ENCODE results near the gene PSORS1C1. TPM values are rescaled to one million over a fixed set of nuclear protein-coding genes. Genes with fewer than 3 reads are reported as not detected.
A peak's percentile ranks its signal among the peaks of the same experiment; 100 is the strongest.

PSORS1C1 gene
- polyA plus RNA-seq, 1 of the 3 experiments (the other 2 are of a cell fraction) = 3.1 TPM

DNA sequence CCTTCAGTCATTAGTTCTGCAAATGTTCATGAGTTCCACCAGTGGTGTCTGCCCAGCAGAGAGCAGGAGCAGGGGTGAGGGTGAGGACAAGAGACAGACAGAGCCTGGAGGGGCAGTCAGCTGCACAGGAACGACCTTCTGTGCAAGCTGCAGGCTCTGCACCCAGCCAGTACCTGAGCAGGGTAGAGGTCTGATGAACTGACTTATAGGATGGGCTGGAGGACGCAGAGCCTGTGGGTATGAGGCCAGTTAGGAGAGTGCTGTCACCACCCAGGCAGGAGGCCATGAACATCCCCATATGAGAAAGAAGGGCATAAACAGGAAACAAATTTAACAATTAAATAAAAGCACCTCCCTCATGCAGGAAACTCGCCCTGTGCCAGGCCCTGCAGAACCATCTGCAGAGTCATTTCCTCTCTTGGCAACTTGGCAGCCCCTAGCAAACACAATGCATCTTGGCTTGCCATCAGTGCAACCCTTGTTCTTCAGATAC, 20.2 kb upstream of the PSORS1C1 start:
- no peak for DNase-seq
- POLR2A ChIA-PET = interaction anchor here (0.5 to 0.6 kb wide), 2 partner anchors 11 to 414 kb away, joined by 3 to 6 read pairs; no protein-coding TSS in a partner anchor
- Histone ChIP-seq H4K20me1 (ENCODE audit: insufficient read depth) (no peaks in the 10 kb centered on the region), H3F3A (replicated peaks; ENCODE audit: insufficient read depth) (peaks cover 16% of the 10 kb centered on the region), H2AFZ (ENCODE audit: low read depth) (peak overlapping the region; percentile 54), H3K9me2 (no peaks in the 10 kb centered on the region), H3K4me3 (ENCODE audit: low read depth in 2 of 2, low read length in 1 of 2) (no peak overlapping the region), H3K9ac (no peak overlapping the region), H3K27ac (ENCODE audit: low read depth in 2 of 2, low read length in 1 of 2) (no peak overlapping the region), H3K27me3 (ENCODE audit: insufficient read depth) (no peaks in the 10 kb centered on the region), H3K9me3 (no peaks in the 10 kb centered on the region), H3K4me1 (ENCODE audit: control insufficient read depth in 1 of 2, insufficient read depth in 2 of 2, low read depth in 1 of 2, low read length in 1 of 2) (peaks cover 8 to 13% of the 10 kb centered on the region in 2 experiments; a peak in 2 of 4 replicates), H3K79me2 (ENCODE audit: insufficient read depth) (no peaks in the 10 kb centered on the region; the same call in 1 of the 2 replicates), H3K36me3 (replicated peaks in 1 of 2; ENCODE audit: control insufficient read depth in 1 of 2, insufficient read depth in 2 of 2, low read length in 1 of 2) (no peaks in the 10 kb centered on the region), H3K4me2 (peak overlapping the region; percentile 34; the same call in 1 of the 2 replicates)
- CTCF ChIA-PET = interaction anchor here (1.2 to 2.6 kb wide), 8 partner anchors 8 to 273 kb away, joined by 3 to 11 read pairs (median 6); no protein-coding TSS in a partner anchor
- WGBS (ENCODE audit: low lambda C conversion rate) = 49% methylated on average over 2 of the region's 3 CpGs
- TF ChIP-seq RAD21 (IDR thresholded peaks at IDR 0.05; ENCODE audit: low read length) = no peak
- TF ChIP-seq, protein P1, sequence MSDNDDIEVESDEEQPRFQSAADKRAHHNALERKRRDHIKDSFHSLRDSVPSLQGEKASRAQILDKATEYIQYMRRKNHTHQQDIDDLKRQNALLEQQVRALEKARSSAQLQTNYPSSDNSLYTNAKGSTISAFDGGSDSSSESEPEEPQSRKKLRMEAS (IDR thresholded peaks at IDR 0.05; ENCODE audit: low read depth) = 0 out of 2 replicates have a peak, but pooled peaks have one; percentile 19
- TF ChIP-seq NFIC (IDR thresholded peaks at IDR 0.05; ENCODE audit: borderline replicate concordance) = peak; percentile 68
- TF ChIP-seq, protein P2, sequence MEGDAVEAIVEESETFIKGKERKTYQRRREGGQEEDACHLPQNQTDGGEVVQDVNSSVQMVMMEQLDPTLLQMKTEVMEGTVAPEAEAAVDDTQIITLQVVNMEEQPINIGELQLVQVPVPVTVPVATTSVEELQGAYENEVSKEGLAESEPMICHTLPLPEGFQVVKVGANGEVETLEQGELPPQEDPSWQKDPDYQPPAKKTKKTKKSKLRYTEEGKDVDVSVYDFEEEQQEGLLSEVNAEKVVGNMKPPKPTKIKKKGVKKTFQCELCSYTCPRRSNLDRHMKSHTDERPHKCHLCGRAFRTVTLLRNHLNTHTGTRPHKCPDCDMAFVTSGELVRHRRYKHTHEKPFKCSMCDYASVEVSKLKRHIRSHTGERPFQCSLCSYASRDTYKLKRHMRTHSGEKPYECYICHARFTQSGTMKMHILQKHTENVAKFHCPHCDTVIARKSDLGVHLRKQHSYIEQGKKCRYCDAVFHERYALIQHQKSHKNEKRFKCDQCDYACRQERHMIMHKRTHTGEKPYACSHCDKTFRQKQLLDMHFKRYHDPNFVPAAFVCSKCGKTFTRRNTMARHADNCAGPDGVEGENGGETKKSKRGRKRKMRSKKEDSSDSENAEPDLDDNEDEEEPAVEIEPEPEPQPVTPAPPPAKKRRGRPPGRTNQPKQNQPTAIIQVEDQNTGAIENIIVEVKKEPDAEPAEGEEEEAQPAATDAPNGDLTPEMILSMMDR (IDR thresholded peaks at IDR 0.05) = no peak
- TF ChIP-seq GATA2 (CRISPR knock-in tag; IDR thresholded peaks at IDR 0.05) = no peak
- no peak for TF ChIP-seq SMC3 (IDR thresholded peaks at IDR 0.05; ENCODE audit: low read depth, low read length)
- TF ChIP-seq, protein P3, sequence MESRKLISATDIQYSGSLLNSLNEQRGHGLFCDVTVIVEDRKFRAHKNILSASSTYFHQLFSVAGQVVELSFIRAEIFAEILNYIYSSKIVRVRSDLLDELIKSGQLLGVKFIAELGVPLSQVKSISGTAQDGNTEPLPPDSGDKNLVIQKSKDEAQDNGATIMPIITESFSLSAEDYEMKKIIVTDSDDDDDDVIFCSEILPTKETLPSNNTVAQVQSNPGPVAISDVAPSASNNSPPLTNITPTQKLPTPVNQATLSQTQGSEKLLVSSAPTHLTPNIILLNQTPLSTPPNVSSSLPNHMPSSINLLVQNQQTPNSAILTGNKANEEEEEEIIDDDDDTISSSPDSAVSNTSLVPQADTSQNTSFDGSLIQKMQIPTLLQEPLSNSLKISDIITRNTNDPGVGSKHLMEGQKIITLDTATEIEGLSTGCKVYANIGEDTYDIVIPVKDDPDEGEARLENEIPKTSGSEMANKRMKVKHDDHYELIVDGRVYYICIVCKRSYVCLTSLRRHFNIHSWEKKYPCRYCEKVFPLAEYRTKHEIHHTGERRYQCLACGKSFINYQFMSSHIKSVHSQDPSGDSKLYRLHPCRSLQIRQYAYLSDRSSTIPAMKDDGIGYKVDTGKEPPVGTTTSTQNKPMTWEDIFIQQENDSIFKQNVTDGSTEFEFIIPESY (IDR thresholded peaks at IDR 0.05; ENCODE audit: borderline replicate concordance, low read depth) = no peak
- no peak for TF ChIP-seq TAF1 (IDR thresholded peaks at IDR 0.05; ENCODE audit: borderline replicate concordance, low read depth, low read length)

DNA sequence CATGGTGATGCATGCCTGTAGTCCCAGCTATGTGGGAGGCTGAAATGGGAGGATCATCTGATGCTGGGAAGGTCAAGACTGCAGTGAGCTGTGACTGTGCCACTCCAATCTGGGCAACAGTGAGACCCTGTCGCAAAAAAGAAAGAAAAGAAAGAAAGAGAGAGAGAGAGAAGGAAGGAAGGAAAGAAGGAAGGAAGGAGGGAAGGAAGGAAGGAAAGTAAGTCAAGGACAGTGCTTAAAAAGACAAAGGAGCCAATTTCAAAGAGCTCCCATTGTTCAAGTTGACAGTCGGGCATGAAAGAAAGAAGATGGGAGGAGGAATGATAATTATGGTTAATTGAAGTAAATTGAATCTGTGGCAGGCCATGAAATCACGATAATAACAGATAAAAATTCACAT, 18.4 kb upstream of the PSORS1C1 start:
- WGBS (ENCODE audit: low lambda C conversion rate) = 61% methylated on average over 3 of the region's 3 CpGs
- H3K27me3 ChIP-seq (ENCODE audit: insufficient read depth) = no peaks in the 10 kb centered on the region
- CTCF ChIA-PET = interaction anchor here (1.2 to 1.7 kb wide), 3 partner anchors 9 to 269 kb away, joined by 3 to 12 read pairs (median 3); no protein-coding TSS in a partner anchor

More for the DNA sequence above, 18.4 kb upstream of the PSORS1C1 start:
- Histone ChIP-seq H3K79me2 (ENCODE audit: insufficient read depth) (no peaks in the 10 kb centered on the region; the same call in 1 of the 2 replicates), H3K4me1 (ENCODE audit: control insufficient read depth in 1 of 2, insufficient read depth in 2 of 2, low read depth in 1 of 2, low read length in 1 of 2) (peaks cover 8 to 13% of the 10 kb centered on the region in 2 experiments; a peak in 2 of 4 replicates), H3F3A (replicated peaks; ENCODE audit: insufficient read depth) (peaks cover 16% of the 10 kb centered on the region), H3K27ac (ENCODE audit: low read depth in 2 of 2, low read length in 1 of 2) (no peak overlapping the region), H3K9ac (no peak overlapping the region), H3K4me3 (ENCODE audit: low read depth in 2 of 2, low read length in 1 of 2) (no peak overlapping the region), H3K4me2 (no peak overlapping the region), H3K9me3 (no peaks in the 10 kb centered on the region), H3K36me3 (replicated peaks in 1 of 2; ENCODE audit: control insufficient read depth in 1 of 2, insufficient read depth in 2 of 2, low read length in 1 of 2) (no peaks in the 10 kb centered on the region), H3K9me2 (no peaks in the 10 kb centered on the region), H4K20me1 (ENCODE audit: insufficient read depth) (no peaks in the 10 kb centered on the region), H2AFZ (ENCODE audit: low read depth) (no peak overlapping the region)
- TF ChIP-seq GABPA (IDR thresholded peaks at IDR 0.05; ENCODE audit: low read depth) (no peak), MXI1 (IDR thresholded peaks at IDR 0.05; ENCODE audit: low read depth, low read length) (no peak), FOSL2 (IDR thresholded peaks at IDR 0.05; ENCODE audit: borderline replicate concordance, low read depth) (no peak), YY1 (IDR thresholded peaks at IDR 0.05; ENCODE audit: low read depth) (no peak), GATA2 (CRISPR knock-in tag; IDR thresholded peaks at IDR 0.05) (no peak), RXRA (IDR thresholded peaks at IDR 0.05; ENCODE audit: borderline replicate concordance, low read depth) (no peak)
- TF ChIP-seq, protein P4, sequence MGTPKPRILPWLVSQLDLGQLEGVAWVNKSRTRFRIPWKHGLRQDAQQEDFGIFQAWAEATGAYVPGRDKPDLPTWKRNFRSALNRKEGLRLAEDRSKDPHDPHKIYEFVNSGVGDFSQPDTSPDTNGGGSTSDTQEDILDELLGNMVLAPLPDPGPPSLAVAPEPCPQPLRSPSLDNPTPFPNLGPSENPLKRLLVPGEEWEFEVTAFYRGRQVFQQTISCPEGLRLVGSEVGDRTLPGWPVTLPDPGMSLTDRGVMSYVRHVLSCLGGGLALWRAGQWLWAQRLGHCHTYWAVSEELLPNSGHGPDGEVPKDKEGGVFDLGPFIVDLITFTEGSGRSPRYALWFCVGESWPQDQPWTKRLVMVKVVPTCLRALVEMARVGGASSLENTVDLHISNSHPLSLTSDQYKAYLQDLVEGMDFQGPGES (IDR thresholded peaks at IDR 0.05; ENCODE audit: low read depth, low read length) = no peak
- POLR2A ChIA-PET = no interaction called here
- DNase-seq = no peak
